GM18873 (cell line): ENCODE measurements around the gene ADK.

Experiments
- ATAC-seq: cut with Tn5 transposase; IDR thresholded peaks from one replicate; pipeline ENCODE4 v1.9.1; 2021; ENCODE audit warnings: mild to moderate bottlenecking, moderate library complexity, moderate number of reproducible peaks; ENCODE audit not compliant: unreplicated experiment, low FRiP score

The ADK gene

GRCh38 chr10:74640134-74640921, 489.3 kb downstream of the ADK start:
- no peak for ATAC-seq

DNA sequence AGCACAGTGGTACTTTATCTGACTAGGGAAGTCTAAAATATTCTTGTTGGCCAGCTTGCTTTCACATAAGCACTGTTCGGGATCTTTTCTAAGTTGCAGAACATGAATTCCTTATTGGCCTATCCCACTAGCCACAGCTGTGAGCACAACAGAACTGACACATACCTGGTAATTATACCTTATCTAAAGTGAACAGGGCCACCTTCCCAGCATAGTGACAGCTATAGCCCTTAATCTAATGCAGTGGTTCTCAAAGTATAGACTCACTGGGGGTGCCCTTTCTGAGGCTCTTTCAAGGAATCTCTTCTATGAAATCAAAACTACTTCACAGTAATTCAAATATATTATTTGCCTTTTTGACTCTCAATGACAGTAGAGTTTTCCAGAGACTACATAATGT, 490.6 kb downstream of the ADK start:
- ATAC-seq = no peak

DNA sequence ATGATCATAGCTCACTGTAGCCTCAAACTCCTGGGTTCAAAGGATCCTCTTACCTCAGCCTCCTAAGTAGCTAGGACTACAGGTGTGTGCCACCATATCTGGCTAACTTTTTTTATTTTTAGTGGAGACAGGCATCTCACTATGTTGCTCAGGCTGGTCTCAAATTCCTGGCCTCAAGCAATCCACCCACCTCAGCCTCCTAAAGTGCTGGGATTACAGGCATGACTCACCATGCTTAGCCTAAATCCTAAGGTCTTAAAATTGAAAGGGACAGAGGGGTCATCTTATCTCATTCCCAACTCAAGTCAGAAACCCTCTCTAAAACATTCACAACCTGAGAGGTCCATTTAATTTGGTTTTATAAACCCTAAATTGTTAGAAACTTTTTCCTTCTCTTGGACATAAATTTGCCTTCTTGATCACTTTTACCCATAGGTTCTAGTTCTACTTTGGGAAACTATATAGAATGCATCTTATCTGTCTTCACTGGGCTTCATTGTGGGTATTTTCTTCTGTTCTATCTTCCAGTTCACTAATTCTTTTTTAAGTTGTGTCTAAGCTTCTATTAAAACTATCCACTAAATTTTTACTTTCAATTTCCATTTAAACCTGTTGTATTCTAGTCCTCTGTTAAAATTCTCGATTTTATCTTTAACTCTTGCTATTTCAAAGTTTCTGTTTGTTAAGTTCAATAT, 492.0 kb downstream of the ADK start:
- ATAC-seq = no peak

GRCh38 chr10:74643596-74643975, 492.6 kb downstream of the ADK start:
- ATAC-seq = no peak

GRCh38 chr10:74644738-74645137, 493.7 kb downstream of the ADK start:
- no peak for ATAC-seq

DNA sequence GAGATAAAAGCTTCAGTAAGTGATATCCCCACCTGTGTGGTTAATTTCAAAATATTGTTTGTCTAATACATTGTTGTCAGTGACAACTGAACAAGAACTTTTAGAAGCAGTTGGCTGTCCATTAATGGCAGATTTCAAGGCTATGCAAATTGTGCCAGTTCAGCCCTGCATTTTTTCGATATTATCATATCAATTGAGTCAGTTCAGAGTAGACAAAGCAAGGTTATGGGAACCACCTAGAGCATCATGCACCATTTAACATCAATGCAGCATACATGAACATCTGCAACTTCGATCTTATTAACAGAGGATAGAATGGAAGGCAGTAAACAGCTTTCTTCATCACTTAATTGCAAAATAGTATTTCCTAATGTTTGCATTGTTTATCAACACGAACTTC, 494.7 kb downstream of the ADK start:
- no peak for ATAC-seq

DNA sequence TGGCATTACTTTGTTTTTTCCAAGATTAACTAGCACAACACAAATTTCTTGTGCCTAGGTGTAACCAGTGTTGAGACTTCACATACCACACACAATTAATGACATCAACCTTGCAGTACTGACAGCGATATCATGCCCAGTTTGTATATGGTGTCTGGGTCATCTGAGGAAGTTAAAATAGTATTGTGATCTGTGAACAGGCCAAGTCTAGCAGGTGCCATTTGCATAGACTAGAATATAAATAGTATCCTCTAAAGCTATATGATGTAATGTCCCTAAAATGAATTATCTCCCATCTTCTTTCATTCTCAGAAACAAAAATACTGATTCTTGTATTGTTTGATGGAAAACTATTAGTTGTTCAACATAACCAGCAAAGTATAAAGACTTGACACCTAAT, 499.6 kb downstream of the ADK start:
- no peak for ATAC-seq

DNA sequence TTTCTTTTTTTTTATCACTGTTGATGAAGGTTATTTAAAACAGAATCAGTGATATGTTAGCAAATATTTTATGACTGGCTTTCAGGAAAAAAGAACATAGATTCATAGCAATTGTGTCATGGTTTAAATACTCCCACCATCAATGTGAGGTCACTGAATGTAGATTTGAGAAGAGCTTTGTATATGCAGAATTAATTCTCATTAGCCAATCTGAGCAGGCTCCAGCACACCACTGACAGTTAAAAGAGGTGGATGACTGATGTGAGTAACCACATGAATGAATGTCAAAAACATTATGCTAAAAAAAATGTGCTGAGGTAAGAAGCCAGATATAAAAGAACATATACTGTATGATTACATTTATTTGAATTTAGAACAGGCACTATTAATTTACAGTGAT, 500.5 kb downstream of the ADK start:
- no peak for ATAC-seq

DNA sequence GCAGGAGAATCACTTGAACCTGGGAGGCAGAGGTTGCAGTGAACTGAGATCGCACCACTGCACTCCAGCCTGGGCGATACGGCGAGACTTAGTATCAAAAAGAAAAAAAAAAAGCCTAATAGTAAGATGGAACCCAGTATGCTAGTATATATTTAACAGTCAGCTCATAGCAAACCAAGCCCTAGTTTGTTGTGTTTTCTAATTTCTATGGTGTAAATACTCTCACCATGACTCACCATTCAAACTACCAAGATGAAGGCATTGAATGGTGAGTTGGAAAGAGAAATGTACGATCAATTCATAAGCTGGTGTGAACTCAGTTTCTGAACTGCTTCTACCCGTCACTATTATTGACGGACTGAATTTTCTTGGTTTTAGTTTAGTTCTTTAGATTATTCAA, 501.6 kb downstream of the ADK start:
- no peak for ATAC-seq

DNA sequence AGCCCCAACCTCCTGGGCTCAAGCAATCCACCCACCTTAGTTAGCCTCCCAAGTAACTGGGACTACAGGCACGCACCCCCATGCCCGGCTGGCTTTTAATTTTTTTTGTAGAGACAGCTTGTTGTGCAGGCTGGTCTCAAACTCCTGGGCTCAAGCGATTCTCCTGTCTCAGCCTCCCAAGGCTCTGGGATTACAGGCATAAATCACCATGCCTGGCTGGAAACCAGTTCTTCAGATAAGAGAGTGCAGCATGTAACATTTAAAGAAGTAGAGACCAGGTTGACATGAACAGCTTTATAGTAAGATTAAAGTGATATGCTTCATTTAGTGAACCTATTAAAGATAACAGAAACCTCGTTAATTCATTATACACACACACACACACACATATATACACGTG, 507.5 kb downstream of the ADK start:
- no peak for ATAC-seq

DNA sequence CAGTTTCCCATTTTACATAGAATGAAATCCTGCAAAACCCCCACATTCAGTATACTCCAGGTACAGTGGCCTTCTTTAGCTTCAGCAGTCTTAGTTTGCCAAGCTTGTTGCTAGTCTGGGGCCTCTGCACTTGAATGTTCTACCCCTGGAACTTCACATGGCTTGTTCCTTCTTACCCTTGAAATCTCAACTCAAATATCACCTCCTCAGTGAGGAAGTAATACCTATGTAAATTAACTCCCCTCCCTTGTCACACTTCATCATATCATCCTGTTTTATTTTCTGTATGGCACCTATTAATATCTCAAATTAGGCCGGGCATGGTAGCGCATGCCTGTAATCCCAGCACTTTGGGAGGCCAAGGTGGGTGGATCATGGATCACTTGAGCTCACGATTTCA, 511.6 kb downstream of the ADK start:
- ATAC-seq = no peak

DNA sequence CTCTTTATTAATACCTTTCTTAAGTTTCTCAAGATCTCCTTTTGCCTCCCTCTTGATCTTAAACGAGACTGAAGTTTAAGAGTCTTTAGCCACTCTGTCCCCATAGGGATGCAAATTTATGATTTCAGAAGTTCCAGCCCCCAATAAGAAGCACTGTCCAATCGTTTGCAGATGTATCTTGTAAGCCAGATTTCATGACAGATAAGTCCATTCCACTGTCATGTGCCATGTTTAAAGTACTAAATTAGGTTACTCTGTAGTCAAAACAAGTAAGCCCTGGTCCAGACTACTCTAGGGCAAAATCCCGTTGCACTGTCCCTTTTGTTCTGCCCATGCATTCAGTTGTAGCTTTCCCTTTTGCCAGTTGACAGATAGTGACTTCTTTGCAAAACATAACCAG, 518.2 kb downstream of the ADK start:
- ATAC-seq = no peak

GRCh38 chr10:74671716-74672115, 520.7 kb downstream of the ADK start:
- no peak for ATAC-seq

GRCh38 chr10:74672430-74673165, 521.6 kb downstream of the ADK start:
- ATAC-seq = no peak

GRCh38 chr10:74674927-74675326, 523.9 kb downstream of the ADK start:
- no peak for ATAC-seq

GRCh38 chr10:74675484-74675883, 524.5 kb downstream of the ADK start:
- no peak for ATAC-seq

DNA sequence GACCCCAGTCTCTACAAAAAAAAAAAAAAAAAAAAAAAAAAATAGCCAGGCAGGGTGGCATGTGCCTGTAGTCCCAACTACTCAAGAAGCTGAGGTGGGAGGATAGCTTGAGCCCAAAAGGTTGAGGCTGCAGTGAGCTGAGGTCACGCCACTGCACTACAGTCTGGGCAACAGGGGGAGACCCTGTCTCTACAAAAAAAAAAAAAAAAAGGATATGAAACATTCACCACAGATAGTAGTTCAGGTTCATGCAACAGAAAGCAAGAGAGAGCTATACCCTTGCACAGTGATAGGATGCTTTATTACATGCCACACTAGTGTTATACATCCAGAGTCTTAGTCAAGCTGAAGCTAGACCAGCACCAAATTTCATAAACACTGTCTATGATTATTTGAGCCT, 526.9 kb downstream of the ADK start:
- peak; percentile 79 for ATAC-seq

GRCh38 chr10:74681917-74682627, 531.1 kb downstream of the ADK start:
- ATAC-seq = no peak

DNA sequence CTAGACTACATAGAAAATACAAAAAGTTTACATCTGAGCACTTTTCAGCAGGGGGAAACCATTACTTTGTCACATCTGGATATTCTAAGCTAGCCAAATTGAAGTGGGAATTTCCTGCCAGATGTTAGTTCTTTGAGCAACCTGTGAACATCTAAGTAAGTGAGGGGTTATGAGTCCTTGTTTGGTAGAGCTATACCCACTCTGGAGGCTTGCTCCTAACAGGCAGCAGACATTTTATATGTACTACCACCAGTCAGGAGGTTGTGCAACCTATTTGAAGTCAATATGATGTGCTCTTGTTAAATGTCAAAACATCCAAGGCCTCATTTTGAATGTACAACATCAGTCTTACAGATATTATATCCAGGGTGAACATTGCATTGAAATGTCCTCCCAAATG, 532.0 kb downstream of the ADK start:
- no peak for ATAC-seq

DNA sequence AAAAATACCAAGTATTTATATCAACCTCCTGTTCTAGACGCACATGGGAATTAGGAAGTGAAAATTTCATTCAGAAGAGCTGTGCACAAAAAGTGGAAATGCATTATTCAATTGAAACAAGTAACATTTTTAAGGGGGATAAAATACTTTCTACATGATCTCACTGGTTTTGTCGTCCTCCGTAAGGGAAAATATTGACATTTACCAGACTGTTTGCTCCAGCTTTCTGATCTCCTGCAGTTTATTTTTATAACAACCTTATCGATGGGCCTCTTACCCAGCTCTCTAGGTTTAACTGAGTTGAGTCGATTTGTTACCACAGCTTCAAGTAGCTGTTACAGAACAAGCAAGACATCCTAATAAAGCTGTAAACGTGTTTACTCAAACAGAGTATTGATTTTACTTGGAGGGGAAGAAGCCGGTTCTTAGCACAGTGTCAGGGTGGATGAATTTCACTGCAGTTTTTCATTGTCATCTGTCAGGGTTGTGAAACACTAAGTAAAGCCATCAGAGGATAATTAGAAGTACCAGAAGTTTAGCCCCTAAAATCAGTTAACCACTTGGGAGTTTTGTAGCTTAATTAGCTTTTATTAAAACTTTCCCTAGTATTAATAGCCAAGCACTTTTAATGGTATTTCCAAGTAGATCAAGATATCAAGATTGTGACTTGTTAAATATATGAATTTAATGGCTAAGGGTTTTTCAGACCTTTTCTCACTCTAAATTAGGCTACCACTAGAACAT, 532.8 kb downstream of the ADK start:
- no peak for ATAC-seq
